IMR-90 (cell line): ENCODE results near the gene MPZL1. TPM values are rescaled to one million over a fixed set of nuclear protein-coding genes. Genes with fewer than 3 reads are reported as not detected.
A peak's percentile ranks its signal among the peaks of the same experiment; 100 is the strongest.

ENCODE experiments used
- ATAC-seq: fragments of 200-7000 bp; cut with Tn5 transposase; 2 replicates; pipeline ENCODE4 v1.9.1; 2020; ENCODE audit warnings: low read depth, mild to moderate bottlenecking, moderate library complexity
- BruUV-seq: library from RNA; stranded (reverse); fragments of 400-500 nt; replicated peaks from 2 replicates; lab custom pipeline; 2021; lab: Mats Ljungman, UMichigan
- CTCF ChIA-PET: fragments of 300-600 bp; formaldehyde crosslinking; extraction: SDS; loops from one replicate; lab custom pipeline; 2021; ENCODE audit warnings: antibody characterized with exemption; lab: Yijun Ruan, JAX
- POLR2A ChIA-PET: fragments of 300-600 bp; sonication (Branson Sonifier 250); formaldehyde crosslinking; loops from one replicate; lab custom pipeline; 2022; ENCODE audit warnings: antibody characterized with exemption; ENCODE audit not compliant: unreplicated experiment; lab: Charles Lee
- DNase-seq: peaks from one replicate; pipeline ENCODE4 v3.0.0; 2013
- H2AFZ ChIP-seq: replicated peaks from 2 replicates; pipeline ENCODE3; 2013; ENCODE audit warnings: low read length, mild to moderate bottlenecking; ENCODE audit not compliant: poor library complexity
- H2AK5ac ChIP-seq: 2 replicates; pipeline ENCODE4 v1.6.1; 2013; ENCODE audit warnings: low read depth, low read length, inconsistent platforms
- H2AK9ac ChIP-seq: replicated peaks from 2 replicates; pipeline ENCODE3; 2013; ENCODE audit warnings: mild to moderate bottlenecking, low read depth, low read length, moderate library complexity; ENCODE audit not compliant: poor library complexity
- H2BK120ac ChIP-seq: 2 replicates; pipeline ENCODE4 v1.6.1; 2013; ENCODE audit warnings: low read depth, low read length, inconsistent platforms
- H2BK15ac ChIP-seq: 3 replicates; pipeline ENCODE4 v1.6.1; 2013; ENCODE audit warnings: low read depth, low read length, inconsistent platforms
- H2BK20ac ChIP-seq: 2 replicates; pipeline ENCODE4 v1.6.1; 2013; ENCODE audit warnings: low read depth, mild to moderate bottlenecking, inconsistent platforms, low read length, moderate library complexity
- H2BK5ac ChIP-seq: 2 replicates; pipeline ENCODE4 v1.6.1; 2013; ENCODE audit warnings: mild to moderate bottlenecking, low read depth, low read length, inconsistent platforms; ENCODE audit not compliant: poor library complexity, severe bottlenecking
- H3K14ac ChIP-seq: replicated peaks from 2 replicates; pipeline ENCODE4 v1.6.1; 2013; ENCODE audit warnings: low read depth, low read length, inconsistent platforms
- H3K18ac ChIP-seq: 2 replicates; pipeline ENCODE4 v1.6.1; 2013; ENCODE audit warnings: low read depth, low read length, control low read depth
- H3K23ac ChIP-seq: 2 replicates; pipeline ENCODE4 v1.6.1; 2013; ENCODE audit warnings: low read depth, low read length, inconsistent platforms
- H3K27ac ChIP-seq: 2 replicates; pipeline ENCODE4 v1.5.1; 2013; ENCODE audit warnings: mild to moderate bottlenecking, control low read depth, low read length; ENCODE audit not compliant: insufficient read depth
- H3K27me3 ChIP-seq: 2 replicates; pipeline ENCODE4 v1.6.1; 2013; ENCODE audit warnings: low read length; ENCODE audit not compliant: control insufficient read depth, insufficient read depth
- H3K36me3 ChIP-seq: 2 replicates; pipeline ENCODE4 v1.6.1; 2013; ENCODE audit warnings: low read length, mixed read lengths; ENCODE audit not compliant: control insufficient read depth, insufficient read depth
- H3K4ac ChIP-seq: 2 replicates; pipeline ENCODE4 v1.6.1; 2013; ENCODE audit warnings: low read depth, low read length, inconsistent platforms
- H3K4me1 ChIP-seq: 2 replicates; pipeline ENCODE4 v1.6.1; 2013; ENCODE audit warnings: low read length, mixed read lengths; ENCODE audit not compliant: control insufficient read depth, insufficient read depth
- H3K4me2 ChIP-seq: 2 replicates; pipeline ENCODE4 v1.6.1; 2013; ENCODE audit warnings: low read depth, mild to moderate bottlenecking, control low read depth, low read length, moderate library complexity
- H3K4me3 ChIP-seq: 2 replicates; pipeline ENCODE4 v1.5.1; 2013; ENCODE audit warnings: low read depth, mild to moderate bottlenecking, control low read depth, low read length, moderate library complexity; ENCODE audit not compliant: insufficient read depth
- H3K56ac ChIP-seq: 2 replicates; pipeline ENCODE4 v1.6.1; 2013; ENCODE audit warnings: low read length, inconsistent platforms; ENCODE audit not compliant: insufficient read depth; ENCODE audit errors: extremely low read depth
- H3K79me1 ChIP-seq, 2 experiments: 2 replicates each; pipeline ENCODE4 v1.6.1; 2013; ENCODE audit warnings: low read length in 2 of 2, inconsistent platforms in 1 of 2, low read depth in 1 of 2
- H3K9ac ChIP-seq: 2 replicates; pipeline ENCODE4 v1.6.1; 2013; ENCODE audit warnings: low read depth, low read length, control low read depth
- H3K9me1 ChIP-seq: 2 replicates; pipeline ENCODE4 v1.6.1; 2013; ENCODE audit warnings: low read length, inconsistent platforms; ENCODE audit not compliant: insufficient read depth
- H3K9me3 ChIP-seq: 2 replicates; pipeline ENCODE4 v1.6.1; 2013; ENCODE audit warnings: low read length; ENCODE audit not compliant: control insufficient read depth, insufficient read depth
- H4K20me1 ChIP-seq: 2 replicates; pipeline ENCODE4 v1.6.1; 2013; ENCODE audit warnings: low read length, inconsistent platforms; ENCODE audit not compliant: insufficient read depth
- H4K5ac ChIP-seq: 2 replicates; pipeline ENCODE4 v1.6.1; 2013; ENCODE audit warnings: mild to moderate bottlenecking, low read depth, low read length, control low read depth
- H4K8ac ChIP-seq, 2 experiments: 2 replicates each; pipeline ENCODE4 v1.6.1; 2013; ENCODE audit warnings: low read depth in 2 of 2, low read length in 2 of 2, control low read depth in 1 of 2, inconsistent platforms in 1 of 2
- H4K91ac ChIP-seq: 2 replicates; pipeline ENCODE4 v1.6.1; 2013; ENCODE audit warnings: low read depth, low read length, inconsistent platforms; ENCODE audit not compliant: insufficient read depth
- CEBPB ChIP-seq: IDR thresholded peaks from 2 replicates; pipeline ENCODE4 v1.6.1; 2012; ENCODE audit warnings: low read depth, low read length, improper control_type of control experiment
- CTCF ChIP-seq: conservative IDR thresholded peaks from 2 replicates; pipeline ENCODE4 v1.5.1; 2012; ENCODE audit warnings: mild to moderate bottlenecking, low read depth, low read length, improper control_type of control experiment
- MAZ ChIP-seq: IDR thresholded peaks from 2 replicates; pipeline ENCODE4 v1.6.1; 2012; ENCODE audit warnings: low read depth, mild to moderate bottlenecking, low read length, improper control_type of control experiment, moderate library complexity, borderline replicate concordance
- NFE2L2 ChIP-seq: fragments of 150-350 bp; IDR thresholded peaks from 2 replicates; pipeline ENCODE4 v1.6.1; 2016; ENCODE audit warnings: low read depth, mild to moderate bottlenecking, low read length
- POLR2A ChIP-seq: IDR thresholded peaks from 2 replicates; pipeline ENCODE4 v1.6.1; 2012; ENCODE audit warnings: mild to moderate bottlenecking, low read depth, low read length
- RAD21 ChIP-seq: IDR thresholded peaks from 2 replicates; pipeline ENCODE4 v1.6.1; 2012; ENCODE audit warnings: low read length, improper control_type of control experiment
- RFX5 ChIP-seq: IDR thresholded peaks from 2 replicates; pipeline ENCODE4 v1.8.0; 2012; ENCODE audit warnings: low read depth, mild to moderate bottlenecking, low read length, moderate library complexity
- SMC3 ChIP-seq: fragments of 150-350 bp; IDR thresholded peaks from 2 replicates; pipeline ENCODE4 v1.6.1; 2016; ENCODE audit warnings: low read depth, mild to moderate bottlenecking, antibody characterized with exemption, low read length, moderate library complexity
- USF2 ChIP-seq: fragments of 150-350 bp; IDR thresholded peaks from 2 replicates; pipeline ENCODE4 v1.6.1; 2017; ENCODE audit warnings: mild to moderate bottlenecking, antibody characterized with exemption, low read length, low read depth
- WGBS, 2 experiments: methylation state at CpG; one replicate each; pipeline versions ENCODE4 v1.1.5 to v1.1.7; 2013; ENCODE audit warnings: missing lambda C conversion rate in 2 of 2; ENCODE audit not compliant: insufficient read length in 1 of 2; ENCODE audit errors: extremely low coverage in 2 of 2; 5-methylcytosine and 5-hydroxymethylcytosine counted together
- dilution Hi-C: fragments of 300-500 bp; cut with HindIII; formaldehyde crosslinking; loops from one replicate; pipeline ENCODE4 v1.14.3; 2018; ENCODE audit warnings: low sequenced_read_pairs; ENCODE audit not compliant: unreplicated experiment
- in situ Hi-C: fragments of 300-500 bp; cut with MboI; formaldehyde crosslinking; loops from 3 replicates; pipeline ENCODE4 v1.14.3; 2019; ENCODE audit warnings: low sequenced_read_pairs, inconsistent platforms, mixed read lengths
- intact Hi-C: fragments of 100-400 bp; cut with micrococcal nuclease; formaldehyde crosslinking; loops from 2 replicates; pipeline ENCODE4 v1.10.0; 2022
- polyA plus RNA-seq, 3 experiments: library from polyadenylated mRNA; depleted of rRNA; stranded (reverse); fragments of >200 nt; gene quantifications; 2 replicates each; pipeline ENCODE4 v1.2.3, GENCODE V29; 2012; ENCODE audit warnings: low replicate concordance in 1 of 3
- total RNA-seq: library from RNA; depleted of rRNA; stranded (reverse); fragments of >200 nt; gene quantifications from 2 replicates; pipeline ENCODE4 v1.2.3, GENCODE V29; 2012

Gene MPZL1
- total and polyA plus RNA-seq, 2 of the 4 experiments (the other 2 are of a cell fraction), result 55.3 to 87.3 TPM

DNA sequence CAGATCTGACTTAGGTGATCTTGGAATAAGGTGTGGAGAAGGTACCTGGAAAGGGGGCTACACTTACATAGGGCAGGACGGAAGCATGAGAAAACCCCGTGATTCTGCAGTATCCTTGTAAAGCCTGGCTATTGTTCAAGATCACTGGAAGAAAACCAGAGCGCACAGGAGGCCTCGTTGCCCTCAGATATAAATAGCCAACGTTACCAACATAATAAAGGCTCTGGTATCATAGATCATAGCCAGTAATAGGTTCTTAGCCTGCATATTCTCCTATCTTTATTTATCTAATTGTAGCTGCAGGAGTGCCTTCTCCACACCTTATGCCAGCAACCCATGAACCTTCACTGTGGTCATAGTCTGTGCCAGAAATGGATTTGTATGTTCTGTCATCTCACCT lies 35.9 kb upstream of the MPZL1 start (continued):
- TF ChIP-seq USF2 (no peak), MAZ (no peak), CEBPB (no peak)

DNA sequence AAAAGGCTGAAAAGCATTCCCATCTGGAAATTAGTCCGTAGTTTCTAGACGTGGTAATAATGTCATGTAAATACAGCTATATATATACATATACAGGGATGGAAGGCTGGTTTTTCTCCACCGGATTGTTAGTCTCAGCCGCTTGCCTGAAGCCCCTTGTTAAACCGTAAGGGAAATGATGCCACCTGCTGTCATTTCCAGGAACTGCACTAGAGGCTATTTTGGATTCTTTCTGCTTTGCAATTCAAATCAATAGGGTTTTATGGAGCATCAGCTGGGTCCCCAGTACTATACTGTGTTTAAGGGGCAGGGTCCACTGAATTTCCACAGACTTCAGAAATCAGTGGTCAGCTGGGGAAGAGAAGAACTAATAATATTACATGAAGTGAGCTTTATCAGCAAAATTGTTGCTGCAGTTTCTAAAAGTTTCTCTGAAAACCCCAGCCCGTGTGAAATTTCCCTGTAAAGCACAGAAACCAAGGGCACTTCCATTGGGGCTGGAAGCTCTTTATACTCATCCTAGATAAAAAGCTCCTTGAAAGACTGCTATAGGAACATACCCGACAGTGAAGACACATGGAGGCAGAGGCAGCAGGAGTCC lies 33.8 kb upstream of the MPZL1 start:
- Histone ChIP-seq H2BK15ac (no peak overlapping the region), H2BK120ac (no peak overlapping the region), H3K4ac (no peak overlapping the region), H3K4me2 (no peak overlapping the region), H2BK20ac (no peak overlapping the region), H3K23ac (no peak overlapping the region), H3K18ac (no peak overlapping the region), H4K91ac (no peak overlapping the region), H2BK5ac (no peak overlapping the region), H4K5ac (no peak overlapping the region), H3K27me3 (peaks cover 24% of the 10 kb centered on the region), H3K14ac (no peak overlapping the region), H4K8ac (no peak overlapping the region), H3K36me3 (no peaks in the 10 kb centered on the region), H3K4me1 (no peaks in the 10 kb centered on the region), H3K9me3 (no peaks in the 10 kb centered on the region), H2AK5ac (no peak overlapping the region), H3K27ac (no peak overlapping the region), H3K9me1 (no peaks in the 10 kb centered on the region; the same call in 1 of the 2 replicates), H3K79me1 (no peaks in the 10 kb centered on the region), H3K4me3 (no peak overlapping the region), H2AFZ (no peak overlapping the region), H3K9ac (no peak overlapping the region), H2AK9ac (no peak overlapping the region), H4K20me1 (no peaks in the 10 kb centered on the region), H3K56ac (no peak overlapping the region)
- ATAC-seq (peak; percentile 82), DNase-seq (peak; percentile 78)
- intact Hi-C loops (loop anchor here (1.0 to 10.0 kb wide), 5 partner anchors 88 to 621 kb away; no protein-coding TSS in a partner anchor), dilution Hi-C loops (no loop called here), in situ Hi-C loops (loop anchor here (25.0 kb wide), 1 partner anchor 426 kb away; no protein-coding TSS in a partner anchor)
- TF ChIP-seq MAZ (no peak), NFE2L2 (no peak), CEBPB (no peak), CTCF (peak; percentile 89), POLR2A (no peak), SMC3 (peak; percentile 82), RFX5 (no peak), RAD21 (peak; percentile 82)
- no CpG with 5 or more reads among the region's 7 CpGs for WGBS, 2 experiments
- BruUV-seq, result no TSS peak
- ChIA-PET CTCF (interaction anchor here (0.8 to 1.7 kb wide), 8 partner anchors 12 to 245 kb away, joined by 3 to 22 read pairs (median 4); no protein-coding TSS in a partner anchor), POLR2A (no interaction called here)
